C4-2B (cell line): ENCODE measurements around the gene CDKAL1.

Experiments
- CTCF ChIP-seq: fragments of 450-650 bp; conservative IDR thresholded peaks from 2 replicates; pipeline ENCODE4 v1.5.1; 2017; ENCODE audit warnings: mild to moderate bottlenecking
- ZFX ChIP-seq: fragments of 450-650 bp; IDR thresholded peaks from 2 replicates; pipeline ENCODE4 v1.6.1; 2017

- TF ChIP-seq CTCF (no peak), ZFX (no peak)
These were observed 312.4 kb downstream of the CDKAL1 start for GRCh38 chr6:20846602-20847028.
